ENCODE measurements around the gene CASP7.

Gene CASP7

GRCh38 chr10:113712755-113713639, 33.3 kb downstream of the CASP7 start:
- no peak for DNase-seq (ENCODE audit: low read depth)

- DNase-seq (ENCODE audit: low read depth): no peak
These were observed 33.9 kb downstream of the CASP7 start for GRCh38 chr10:113713640-113713982.

- DNase-seq (ENCODE audit: low read depth): no peak
These were observed 36.6 kb downstream of the CASP7 start for GRCh38 chr10:113716109-113716910.

- DNase-seq (ENCODE audit: low read depth): no peak
These were observed 39.5 kb downstream of the CASP7 start for GRCh38 chr10:113718969-113719822.

- no peak for DNase-seq (ENCODE audit: low read depth)
These were observed 40.7 kb downstream of the CASP7 start for GRCh38 chr10:113720386-113720785.

GRCh38 chr10:113732160-113732881, 52.6 kb downstream of the CASP7 start:
- DNase-seq (ENCODE audit: low read depth): no peak

GRCh38 chr10:113732966-113733365, 53.3 kb downstream of the CASP7 start:
- DNase-seq (ENCODE audit: low read depth): no peak

- no peak for DNase-seq (ENCODE audit: low read depth)
These were observed 53.9 kb downstream of the CASP7 start for GRCh38 chr10:113733635-113734034.

- no peak for DNase-seq (ENCODE audit: low read depth)
These were observed 56.2 kb downstream of the CASP7 start for GRCh38 chr10:113735913-113736312.

GRCh38 chr10:113736576-113736975, 56.9 kb downstream of the CASP7 start:
- no peak for DNase-seq (ENCODE audit: low read depth)

GRCh38 chr10:113739031-113739430, 59.3 kb downstream of the CASP7 start:
- DNase-seq (ENCODE audit: low read depth): no peak

- no peak for DNase-seq (ENCODE audit: low read depth)
These were observed 59.9 kb downstream of the CASP7 start for GRCh38 chr10:113739577-113739976.

- no peak for DNase-seq (ENCODE audit: low read depth)
These were observed 61.1 kb downstream of the CASP7 start for GRCh38 chr10:113740850-113741249.

GRCh38 chr10:113742466-113742865, 62.8 kb downstream of the CASP7 start:
- no peak for DNase-seq (ENCODE audit: low read depth)

- no peak for DNase-seq (ENCODE audit: low read depth)
These were observed 63.9 kb downstream of the CASP7 start for GRCh38 chr10:113743594-113743993.

GRCh38 chr10:113745374-113745773, 65.7 kb downstream of the CASP7 start:
- no peak for DNase-seq (ENCODE audit: low read depth)

GRCh38 chr10:113746217-113746957, 66.7 kb downstream of the CASP7 start:
- peak; percentile 35 for DNase-seq (ENCODE audit: low read depth)

GRCh38 chr10:113751181-113751732, 71.5 kb downstream of the CASP7 start, which contains the start of gene PLEKHS1:
Gene PLEKHS1 (plus strand): TSS chr10:113751682. CDS start chr10:113755278, 3,596 bp downstream.
- DNase-seq (ENCODE audit: low read depth): no peak

GRCh38 chr10:113752553-113752952, 72.8 kb downstream of the CASP7 start:
- no peak for DNase-seq (ENCODE audit: low read depth)

GRCh38 chr10:113753020-113753692, 73.4 kb downstream of the CASP7 start:
- DNase-seq (ENCODE audit: low read depth): no peak
